VCaP (cell line): ENCODE measurements around the gene ADAMTS12.
"Not testable (repeated sequence)": the region's sequence is repeated elsewhere in the genome, so short reads cannot be mapped to it uniquely, and the experiment has no call there.

Experiments used
- H3K27ac ChIP-seq: fragments of 450-650 bp; 2 replicates; pipeline ENCODE4 v1.5.1; 2017
- TF ChIP-seq, protein P1 (sequence below): fragments of 450-650 bp; conservative IDR thresholded peaks from 2 replicates; pipeline ENCODE4 v1.5.1; 2017; ENCODE audit warnings: mild to moderate bottlenecking, moderate library complexity

The ADAMTS12 gene

DNA sequence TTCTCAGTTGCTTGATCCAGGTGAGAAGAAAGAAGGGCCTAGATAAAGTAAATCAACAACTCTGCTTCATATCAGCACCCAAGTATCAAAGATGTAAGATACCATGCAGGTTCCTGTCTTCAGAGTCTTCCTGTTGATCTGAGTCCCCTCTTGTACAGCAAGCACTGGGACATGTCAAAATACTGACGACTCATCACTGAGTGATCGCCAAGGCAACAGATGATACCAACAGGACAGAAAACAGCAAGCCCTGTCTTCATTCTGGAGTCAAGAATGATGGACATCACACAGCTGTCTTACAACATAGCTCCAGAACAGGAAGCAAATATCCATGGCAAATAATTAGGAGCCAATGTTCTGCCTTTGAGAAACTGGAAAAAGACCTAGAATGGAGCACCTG, 367.3 kb downstream of the ADAMTS12 start:
- TF ChIP-seq, protein P1, sequence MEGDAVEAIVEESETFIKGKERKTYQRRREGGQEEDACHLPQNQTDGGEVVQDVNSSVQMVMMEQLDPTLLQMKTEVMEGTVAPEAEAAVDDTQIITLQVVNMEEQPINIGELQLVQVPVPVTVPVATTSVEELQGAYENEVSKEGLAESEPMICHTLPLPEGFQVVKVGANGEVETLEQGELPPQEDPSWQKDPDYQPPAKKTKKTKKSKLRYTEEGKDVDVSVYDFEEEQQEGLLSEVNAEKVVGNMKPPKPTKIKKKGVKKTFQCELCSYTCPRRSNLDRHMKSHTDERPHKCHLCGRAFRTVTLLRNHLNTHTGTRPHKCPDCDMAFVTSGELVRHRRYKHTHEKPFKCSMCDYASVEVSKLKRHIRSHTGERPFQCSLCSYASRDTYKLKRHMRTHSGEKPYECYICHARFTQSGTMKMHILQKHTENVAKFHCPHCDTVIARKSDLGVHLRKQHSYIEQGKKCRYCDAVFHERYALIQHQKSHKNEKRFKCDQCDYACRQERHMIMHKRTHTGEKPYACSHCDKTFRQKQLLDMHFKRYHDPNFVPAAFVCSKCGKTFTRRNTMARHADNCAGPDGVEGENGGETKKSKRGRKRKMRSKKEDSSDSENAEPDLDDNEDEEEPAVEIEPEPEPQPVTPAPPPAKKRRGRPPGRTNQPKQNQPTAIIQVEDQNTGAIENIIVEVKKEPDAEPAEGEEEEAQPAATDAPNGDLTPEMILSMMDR: no peak
- H3K27ac ChIP-seq: no peak overlapping the region

DNA sequence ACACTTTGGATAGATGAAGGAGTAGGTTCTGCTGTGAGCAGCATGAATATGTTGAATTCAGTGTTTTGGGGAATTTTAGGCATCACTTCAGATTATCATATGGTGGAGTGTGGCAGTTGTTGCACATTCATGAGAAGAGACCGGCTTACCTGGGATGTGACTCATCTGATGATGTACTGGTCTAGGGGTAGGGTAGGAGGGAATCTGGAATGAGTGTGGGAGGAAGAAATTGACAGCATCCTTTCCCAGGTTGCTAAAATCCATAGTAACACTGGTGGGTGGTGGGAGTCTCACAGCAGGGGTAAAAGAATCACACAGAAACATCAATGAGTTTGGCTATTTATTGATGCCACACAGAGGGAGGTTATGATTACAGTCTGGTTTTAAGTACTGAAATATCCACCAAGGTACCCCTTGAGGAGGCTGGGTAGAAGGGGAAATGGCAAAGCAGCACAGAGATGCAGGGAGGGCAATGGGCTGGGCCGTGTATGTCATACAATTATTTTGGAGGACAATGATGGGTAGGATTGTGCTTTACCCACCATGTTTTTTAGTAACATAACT, 368.5 kb downstream of the ADAMTS12 start:
- TF ChIP-seq, protein P1: no peak
- H3K27ac ChIP-seq: no peak overlapping the region

DNA sequence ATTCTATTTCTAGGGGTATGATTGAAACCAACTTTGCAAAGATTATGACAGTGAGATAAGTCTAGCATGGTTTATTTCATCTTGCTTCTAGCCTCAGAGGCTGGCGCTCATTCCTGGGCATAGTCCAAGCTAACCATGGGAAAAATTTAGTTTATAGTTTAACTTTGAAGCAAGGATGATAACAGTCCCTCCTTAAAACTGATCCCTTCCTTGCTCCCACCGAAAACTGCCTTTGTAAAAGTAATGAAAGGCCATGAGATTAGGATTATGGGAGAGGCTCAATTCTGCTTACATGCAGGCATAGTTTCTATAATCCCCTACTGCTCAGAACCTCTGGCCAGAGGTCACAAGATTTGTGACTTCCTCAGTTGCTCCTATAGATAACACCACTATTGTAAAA, 375.4 kb downstream of the ADAMTS12 start:
- H3K27ac ChIP-seq: no peak overlapping the region
- TF ChIP-seq, protein P1: no peak

DNA sequence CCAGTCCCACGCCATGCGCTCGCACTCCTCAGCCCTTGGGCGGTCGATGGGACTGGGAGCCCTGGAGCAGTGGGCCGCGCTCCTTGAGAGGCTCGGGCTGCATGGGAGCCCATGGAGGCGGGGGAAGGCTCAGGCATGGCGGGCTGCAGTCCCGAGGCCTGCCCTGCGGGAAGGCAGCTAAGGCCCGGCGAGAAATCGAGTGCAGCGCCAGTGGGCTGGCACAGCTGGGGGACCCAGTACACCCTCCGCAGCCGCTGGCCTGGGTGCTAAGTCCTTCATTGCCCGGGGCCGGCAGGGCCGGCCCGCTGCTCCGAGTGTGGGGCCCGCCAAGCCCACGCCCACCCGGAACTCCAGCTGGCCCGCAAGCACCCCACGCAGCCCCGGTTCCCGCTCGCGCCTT, 376.4 kb downstream of the ADAMTS12 start:
- not testable (repeated sequence) for H3K27ac ChIP-seq

DNA sequence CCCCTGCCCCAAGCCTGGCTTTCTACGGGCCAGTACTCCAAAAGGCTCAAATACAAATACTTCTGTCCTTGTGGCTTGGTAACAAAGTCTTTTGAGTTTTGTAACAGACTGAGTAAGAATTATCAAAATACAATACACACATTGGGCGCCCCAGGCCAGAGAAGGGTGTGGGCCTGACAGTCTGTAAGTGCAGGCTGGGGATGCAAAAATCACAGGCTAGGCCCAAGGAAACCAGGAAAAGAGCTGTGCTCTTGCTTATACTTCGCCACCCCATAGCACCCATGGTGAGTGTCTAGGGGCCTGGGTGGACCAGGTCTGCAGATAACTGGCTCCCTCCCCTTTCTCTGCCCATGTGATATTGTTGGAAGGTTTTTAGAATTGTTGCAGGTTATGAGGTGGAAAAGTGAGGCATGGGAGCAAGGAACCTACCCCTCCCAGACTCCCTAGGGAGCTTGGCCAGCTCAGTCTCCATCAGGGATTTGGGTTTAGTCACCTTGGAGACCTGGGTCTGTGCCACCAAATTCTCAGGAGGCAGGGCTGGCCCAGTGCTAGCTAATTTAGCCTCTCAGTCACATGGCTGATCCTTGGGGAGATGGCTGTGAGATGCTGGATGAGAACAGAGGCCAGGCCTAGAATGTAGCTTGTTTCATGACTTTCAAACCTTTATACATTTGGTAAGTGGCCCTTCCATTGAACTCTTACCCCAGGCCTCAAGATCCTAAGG, 378.2 kb downstream of the ADAMTS12 start:
- TF ChIP-seq, protein P1: no peak

DNA sequence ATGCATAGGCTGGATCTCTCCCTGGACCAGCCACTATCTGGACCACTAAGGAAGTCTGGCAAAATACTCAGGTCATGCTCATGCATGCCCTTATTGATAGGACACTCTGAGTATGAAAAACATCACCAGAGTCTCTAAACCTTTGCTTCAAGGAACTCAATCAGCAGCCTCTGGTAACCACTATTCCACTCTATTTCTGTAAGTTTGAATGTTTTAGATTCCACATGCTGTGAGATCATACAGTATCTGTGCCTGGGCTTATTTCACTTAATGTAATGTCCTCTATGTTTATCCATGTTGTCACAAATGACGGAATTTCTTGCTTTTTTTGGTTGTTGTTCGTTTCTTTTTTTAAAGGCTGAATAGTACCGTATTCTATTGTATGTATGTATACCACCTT, 382.8 kb downstream of the ADAMTS12 start:
- TF ChIP-seq, protein P1: no peak
- no peak overlapping the region for H3K27ac ChIP-seq

More for the DNA sequence above, 378.2 kb downstream of the ADAMTS12 start:
- H3K27ac ChIP-seq: no peak overlapping the region

DNA sequence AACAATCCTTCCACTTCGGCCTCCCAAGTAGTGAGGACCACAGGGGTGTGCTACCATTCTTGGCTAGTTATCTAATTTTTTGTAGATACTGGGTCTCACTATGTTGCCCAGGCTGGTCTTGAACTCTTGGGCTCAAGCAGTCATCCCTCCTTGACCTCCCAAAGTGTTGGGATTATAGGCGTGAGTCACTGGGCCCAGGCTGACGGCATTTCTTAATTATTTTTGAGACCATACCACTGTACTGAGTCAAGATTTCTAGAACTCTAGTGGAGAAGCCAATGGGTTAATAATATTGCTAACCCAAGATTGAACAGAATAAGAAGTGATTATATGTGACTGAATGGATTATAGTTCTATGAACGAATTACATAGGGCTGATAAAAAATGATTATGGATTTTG, 384.4 kb downstream of the ADAMTS12 start:
- no peak overlapping the region for H3K27ac ChIP-seq
- TF ChIP-seq, protein P1: no peak

DNA sequence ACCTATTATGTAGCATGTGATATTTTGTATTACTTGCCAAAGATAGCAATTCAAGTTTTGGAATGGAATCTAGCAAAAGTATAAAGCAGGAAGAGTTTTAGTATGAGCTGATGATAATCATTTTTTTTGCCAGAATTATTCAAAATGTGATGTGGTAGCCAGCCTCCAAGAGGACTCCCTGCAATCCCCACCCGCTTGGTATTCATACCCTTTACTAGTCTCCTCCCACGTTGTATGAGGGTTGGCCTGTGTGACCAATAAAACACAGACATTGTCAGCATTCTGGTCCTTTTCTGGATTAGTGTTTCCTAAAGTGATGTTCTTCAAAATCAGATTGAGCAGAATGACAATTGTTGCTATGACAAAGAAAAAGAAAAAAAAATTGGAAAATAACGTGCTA, 387.2 kb downstream of the ADAMTS12 start:
- H3K27ac ChIP-seq: no peak overlapping the region
- TF ChIP-seq, protein P1: no peak
